ENCODE measurements around the gene CCDC175.

DNA sequence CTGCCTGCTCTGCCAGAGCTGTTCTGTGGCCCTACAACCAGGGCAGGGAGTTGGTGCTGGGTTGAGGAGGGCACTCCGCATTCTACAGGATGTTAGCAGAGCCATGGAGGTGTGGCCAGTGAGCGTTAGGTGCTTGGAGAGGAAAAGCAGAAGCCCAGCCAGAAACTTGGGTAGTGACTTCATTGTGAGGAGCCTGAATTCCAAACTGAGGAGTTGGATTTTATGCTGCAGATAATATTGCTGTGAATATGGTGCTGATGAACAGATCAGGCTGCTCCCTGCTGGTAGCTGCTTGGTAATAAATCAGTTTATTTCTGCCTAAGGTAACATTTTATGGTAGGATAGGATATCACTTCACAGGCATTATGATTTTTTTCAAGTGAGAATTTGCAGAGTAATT, 7.1 kb upstream of the CCDC175 start:
- TF ChIP-seq, protein P1, sequence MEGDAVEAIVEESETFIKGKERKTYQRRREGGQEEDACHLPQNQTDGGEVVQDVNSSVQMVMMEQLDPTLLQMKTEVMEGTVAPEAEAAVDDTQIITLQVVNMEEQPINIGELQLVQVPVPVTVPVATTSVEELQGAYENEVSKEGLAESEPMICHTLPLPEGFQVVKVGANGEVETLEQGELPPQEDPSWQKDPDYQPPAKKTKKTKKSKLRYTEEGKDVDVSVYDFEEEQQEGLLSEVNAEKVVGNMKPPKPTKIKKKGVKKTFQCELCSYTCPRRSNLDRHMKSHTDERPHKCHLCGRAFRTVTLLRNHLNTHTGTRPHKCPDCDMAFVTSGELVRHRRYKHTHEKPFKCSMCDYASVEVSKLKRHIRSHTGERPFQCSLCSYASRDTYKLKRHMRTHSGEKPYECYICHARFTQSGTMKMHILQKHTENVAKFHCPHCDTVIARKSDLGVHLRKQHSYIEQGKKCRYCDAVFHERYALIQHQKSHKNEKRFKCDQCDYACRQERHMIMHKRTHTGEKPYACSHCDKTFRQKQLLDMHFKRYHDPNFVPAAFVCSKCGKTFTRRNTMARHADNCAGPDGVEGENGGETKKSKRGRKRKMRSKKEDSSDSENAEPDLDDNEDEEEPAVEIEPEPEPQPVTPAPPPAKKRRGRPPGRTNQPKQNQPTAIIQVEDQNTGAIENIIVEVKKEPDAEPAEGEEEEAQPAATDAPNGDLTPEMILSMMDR (IDR thresholded peaks at IDR 0.05), result no peak
- TF ChIP-seq POLR2A (IDR thresholded peaks at IDR 0.05), result no peak

All from right lobe of liver (tissue), 4 donors.